IPS DF 6.9 (cell line): ENCODE data around the gene MTMR12.
A peak's percentile ranks its signal among the peaks of the same experiment; 100 is the strongest.

Experiments used
- DNase-seq: peaks from one replicate; pipeline ENCODE4 v3.0.0-alpha.2; 2013; ENCODE audit warnings: low read depth, low spot score
- H3K27ac ChIP-seq: one replicate; pipeline ENCODE4 v1.5.1; 2013; ENCODE audit warnings: low read length, control low read depth
- H3K27me3 ChIP-seq: 2 replicates; pipeline ENCODE4 v1.6.1; 2013; ENCODE audit warnings: mild to moderate bottlenecking, low read length; ENCODE audit not compliant: control insufficient read depth, insufficient read depth
- H3K36me3 ChIP-seq: 2 replicates; pipeline ENCODE4 v1.6.1; 2013; ENCODE audit warnings: low read length; ENCODE audit not compliant: control insufficient read depth, insufficient read depth
- H3K4me1 ChIP-seq: 2 replicates; pipeline ENCODE4 v1.6.1; 2013; ENCODE audit warnings: low read length; ENCODE audit not compliant: control insufficient read depth, insufficient read depth
- H3K4me3 ChIP-seq: 2 replicates; pipeline ENCODE4 v1.5.1; 2013; ENCODE audit warnings: mild to moderate bottlenecking, low read length
- H3K9me3 ChIP-seq: 2 replicates; pipeline ENCODE4 v1.6.1; 2013; ENCODE audit warnings: low read length, inconsistent platforms; ENCODE audit not compliant: control insufficient read depth, insufficient read depth
- WGBS: extraction: QIAGEN DNeasy Blood & Tissue Kit; methylation state at CpG from one replicate; pipeline ENCODE4 v1.1.7; 2013; ENCODE audit warnings: mixed read lengths, missing lambda C conversion rate; ENCODE audit not compliant: insufficient read length, insufficient coverage; 5-methylcytosine and 5-hydroxymethylcytosine counted together

MTMR12 gene

GRCh38 chr5:32276173-32276853 is 36.4 kb downstream of the MTMR12 start:
- no CpG with 5 or more reads among the region's 4 CpGs for WGBS

GRCh38 chr5:32275396-32275741 is 37.4 kb downstream of the MTMR12 start:
- H3K4me1 ChIP-seq: peaks cover 7% of the 10 kb centered on the region; the same call in 1 of the 2 replicates
- no peak for DNase-seq
- H3K9me3 ChIP-seq: no peaks in the 10 kb centered on the region
- H3K27ac ChIP-seq: no peak overlapping the region
- peaks cover 11% of the 10 kb centered on the region; the same call in 1 of the 2 replicates for H3K36me3 ChIP-seq
- no CpG with 5 or more reads among the region's 3 CpGs for WGBS
- H3K27me3 ChIP-seq: no peaks in the 10 kb centered on the region
- H3K4me3 ChIP-seq: no peak overlapping the region

More at GRCh38 chr5:32276173-32276853, 36.4 kb downstream of the MTMR12 start:
- Histone ChIP-seq H3K36me3 (peaks cover 8% of the 10 kb centered on the region; the same call in 1 of the 2 replicates), H3K4me1 (peaks cover 7% of the 10 kb centered on the region; the same call in 1 of the 2 replicates), H3K27ac (no peak overlapping the region), H3K9me3 (no peaks in the 10 kb centered on the region), H3K4me3 (no peak overlapping the region), H3K27me3 (no peaks in the 10 kb centered on the region)
- peak; percentile 39 for DNase-seq

- H3K9me3 ChIP-seq: no peaks in the 10 kb centered on the region
- WGBS: no CpG with 5 or more reads among the region's 11 CpGs
- DNase-seq: no peak
- H3K4me3 ChIP-seq: no peak overlapping the region
- H3K36me3 ChIP-seq: peaks cover 14% of the 10 kb centered on the region; the same call in 1 of the 2 replicates
- H3K27ac ChIP-seq: no peak overlapping the region
- peaks cover 7% of the 10 kb centered on the region; the same call in 1 of the 2 replicates for H3K4me1 ChIP-seq
- no peaks in the 10 kb centered on the region for H3K27me3 ChIP-seq
These were observed 38.0 kb downstream of the MTMR12 start for GRCh38 chr5:32274548-32275395.

- DNase-seq: no peak
- no CpG with 5 or more reads among the region's 2 CpGs for WGBS
- no peaks in the 10 kb centered on the region for H3K27me3 ChIP-seq
- H3K27ac ChIP-seq: no peak overlapping the region
- H3K4me1 ChIP-seq: peaks cover 7% of the 10 kb centered on the region; the same call in 1 of the 2 replicates
- H3K4me3 ChIP-seq: no peak overlapping the region
- no peaks in the 10 kb centered on the region for H3K9me3 ChIP-seq
- peaks cover 14% of the 10 kb centered on the region; the same call in 1 of the 2 replicates for H3K36me3 ChIP-seq
These were observed 38.9 kb downstream of the MTMR12 start for GRCh38 chr5:32273821-32274220.

GRCh38 chr5:32272746-32273145 is 40.0 kb downstream of the MTMR12 start:
- DNase-seq: no peak
- Histone ChIP-seq H3K9me3 (no peaks in the 10 kb centered on the region), H3K4me1 (peaks cover 7% of the 10 kb centered on the region; the same call in 1 of the 2 replicates), H3K36me3 (peaks cover 14% of the 10 kb centered on the region; the same call in 1 of the 2 replicates), H3K27ac (no peak overlapping the region), H3K27me3 (no peaks in the 10 kb centered on the region), H3K4me3 (no peak overlapping the region)
- no CpG with 5 or more reads among the region's 2 CpGs for WGBS

- Histone ChIP-seq H3K36me3 (peaks cover 14% of the 10 kb centered on the region; the same call in 1 of the 2 replicates), H3K27me3 (no peaks in the 10 kb centered on the region)
- no peak for DNase-seq
These were observed 41.8 kb downstream of the MTMR12 start for GRCh38 chr5:32270946-32271345.

GRCh38 chr5:32270178-32270577 is 42.6 kb downstream of the MTMR12 start:
- peaks cover 14% of the 10 kb centered on the region; the same call in 1 of the 2 replicates for H3K36me3 ChIP-seq
- no peak overlapping the region for H3K4me3 ChIP-seq
- no peak overlapping the region for H3K27ac ChIP-seq
- H3K9me3 ChIP-seq: no peaks in the 10 kb centered on the region
- no peaks in the 10 kb centered on the region for H3K27me3 ChIP-seq
- no peak for DNase-seq
- H3K4me1 ChIP-seq: peaks cover 4% of the 10 kb centered on the region; the same call in 1 of the 2 replicates
- WGBS: no CpG with 5 or more reads among the region's 4 CpGs

More at GRCh38 chr5:32270946-32271345, 41.8 kb downstream of the MTMR12 start:
- Histone ChIP-seq H3K4me3 (no peak overlapping the region), H3K27ac (no peak overlapping the region), H3K4me1 (peaks cover 7% of the 10 kb centered on the region; the same call in 1 of the 2 replicates), H3K9me3 (no peaks in the 10 kb centered on the region)
- no CpG with 5 or more reads among the region's 1 CpG for WGBS

GRCh38 chr5:32265902-32266301 is 46.8 kb downstream of the MTMR12 start:
- Histone ChIP-seq H3K36me3 (peaks cover 13% of the 10 kb centered on the region; the same call in 1 of the 2 replicates), H3K4me3 (no peak overlapping the region), H3K27ac (no peak overlapping the region), H3K27me3 (no peaks in the 10 kb centered on the region; the same call in 1 of the 2 replicates), H3K9me3 (no peaks in the 10 kb centered on the region), H3K4me1 (no peaks in the 10 kb centered on the region)
- DNase-seq: no peak
- no CpG with 5 or more reads among the region's 6 CpGs for WGBS

- peaks cover 7% of the 10 kb centered on the region; the same call in 1 of the 2 replicates for H3K36me3 ChIP-seq
- WGBS: no CpG with 5 or more reads among the region's 4 CpGs
- H3K4me3 ChIP-seq: no peak overlapping the region
- no peak overlapping the region for H3K27ac ChIP-seq
- no peaks in the 10 kb centered on the region for H3K4me1 ChIP-seq
- DNase-seq: no peak
- no peaks in the 10 kb centered on the region for H3K9me3 ChIP-seq
- H3K27me3 ChIP-seq: no peaks in the 10 kb centered on the region; the same call in 1 of the 2 replicates
These were observed 47.7 kb downstream of the MTMR12 start for GRCh38 chr5:32264957-32265572.

- no peaks in the 10 kb centered on the region; the same call in 1 of the 2 replicates for H3K27me3 ChIP-seq
- WGBS: no CpG with 5 or more reads among the region's 4 CpGs
- DNase-seq: no peak
- no peak overlapping the region for H3K27ac ChIP-seq
- no peaks in the 10 kb centered on the region for H3K4me1 ChIP-seq
- no peaks in the 10 kb centered on the region for H3K9me3 ChIP-seq
- no peak overlapping the region; the same call in 1 of the 2 replicates for H3K4me3 ChIP-seq
- peaks cover 13% of the 10 kb centered on the region; the same call in 1 of the 2 replicates for H3K36me3 ChIP-seq
These were observed 49.1 kb downstream of the MTMR12 start for GRCh38 chr5:32263684-32264083.
